B cell (primary cell): ENCODE measurements around the gene GBE1. TPM values are rescaled to one million over a fixed set of nuclear protein-coding genes. Genes with fewer than 3 reads are reported as not detected.

ENCODE experiments used
- ATAC-seq: fragments of 200-7000 bp; cut with Tn5 transposase; one replicate; pipeline ENCODE4 v1.10.0; 2021; ENCODE audit warnings: low read depth, mild to moderate bottlenecking, moderate number of reproducible peaks, moderate library complexity
- CTCF ChIA-PET: fragments of 350-600 bp; sonication (Branson Sonifier 250); formaldehyde crosslinking; loops from one replicate; lab custom pipeline; 2021; ENCODE audit warnings: antibody characterized with exemption, inconsistent platforms; lab: Charles Lee
- POLR2A ChIA-PET: fragments of 350-600 bp; sonication (Branson Sonifier 250); formaldehyde crosslinking; loops from one replicate; lab custom pipeline; 2021; ENCODE audit warnings: antibody characterized with exemption; lab: Charles Lee
- DNase-seq: peaks from one replicate; pipeline ENCODE4 v3.0.0; 2013
- H2AFZ ChIP-seq: 2 replicates; pipeline ENCODE4 v1.6.1; 2012; ENCODE audit warnings: mild to moderate bottlenecking, low read depth, low read length; ENCODE audit not compliant: insufficient read depth, poor library complexity, severe bottlenecking
- H3K27ac ChIP-seq, 2 donors: 1 replicate in 1 of 2; 2 replicates in 1 of 2; pipeline ENCODE4 v1.5.1; 2012 to 2013; ENCODE audit warnings: low read length in 2 of 2, mild to moderate bottlenecking in 2 of 2, moderate library complexity in 1 of 2
- H3K27me3 ChIP-seq, 4 experiments: fragments of 200-600 bp in 1 of 4; sonication (generic) in 1 of 4; replicated peaks in 1 of 4; 1 replicate in 2 of 4; 2 replicates in 2 of 4; pipeline versions ENCODE4 v1.6.1 to v1.7.0; 2013 to 2016; ENCODE audit warnings: low read length in 3 of 4, mild to moderate bottlenecking in 2 of 4, mixed read lengths in 1 of 4, moderate library complexity in 1 of 4; ENCODE audit not compliant: insufficient read depth in 4 of 4, control insufficient read depth in 3 of 4; ENCODE audit errors: control extremely low read depth in 1 of 4
- H3K36me3 ChIP-seq, 2 experiments: replicated peaks in 1 of 2; 1 replicate in 1 of 2; 2 replicates in 1 of 2; pipeline versions ENCODE4 v1.6.1 to v1.7.1; 2013; ENCODE audit warnings: low read length in 1 of 2; ENCODE audit not compliant: insufficient read depth in 2 of 2, control insufficient read depth in 1 of 2; ENCODE audit errors: control extremely low read depth in 1 of 2, extremely low read depth in 1 of 2
- H3K4me1 ChIP-seq, 2 donors: fragments of 200-600 bp in 1 of 2; sonication (generic) in 1 of 2; 1 replicate in 1 of 2; 2 replicates in 1 of 2; pipeline versions ENCODE4 v1.5.1 to v1.6.1; 2013 to 2017; ENCODE audit warnings: low read length in 2 of 2; ENCODE audit not compliant: control insufficient read depth in 2 of 2, insufficient read depth in 2 of 2
- H3K4me2 ChIP-seq: replicated peaks from 2 replicates; pipeline ENCODE3; 2012; ENCODE audit warnings: mild to moderate bottlenecking, low read depth, low read length; ENCODE audit not compliant: poor library complexity, severe bottlenecking
- H3K4me3 ChIP-seq, 5 experiments: fragments of 200-600 bp in 1 of 5; sonication (generic) in 1 of 5; 1 replicate in 3 of 5; 2 replicates in 2 of 5; pipeline versions ENCODE4 v1.5.1 to v1.7.0; 2011 to 2016; ENCODE audit warnings: low read length in 4 of 5, mild to moderate bottlenecking in 4 of 5, low read depth in 2 of 5, control low read depth in 1 of 5, moderate library complexity in 1 of 5; ENCODE audit not compliant: insufficient read depth in 1 of 5; ENCODE audit errors: control extremely low read depth in 1 of 5, extremely low read depth in 1 of 5
- H3K79me2 ChIP-seq: fragments of 200-600 bp; sonication (generic); one replicate; pipeline ENCODE4 v1.6.0; 2016; ENCODE audit warnings: low read length; ENCODE audit not compliant: control insufficient read depth, insufficient read depth
- H3K9ac ChIP-seq: fragments of 200-600 bp; sonication (generic); 2 replicates; pipeline ENCODE4 v1.6.1; 2017; ENCODE audit warnings: mild to moderate bottlenecking, low read length, moderate library complexity
- H3K9me3 ChIP-seq, 3 donors: one replicate each; pipeline versions ENCODE4 v1.6.1 to v1.7.1; 2013; ENCODE audit warnings: low read length in 2 of 3; ENCODE audit not compliant: control insufficient read depth in 2 of 3, insufficient read depth in 1 of 3; ENCODE audit errors: control extremely low read depth in 1 of 3
- H4K20me1 ChIP-seq: 2 replicates; pipeline ENCODE4 v1.6.0; 2012; ENCODE audit warnings: mild to moderate bottlenecking, low read length; ENCODE audit not compliant: insufficient read depth, control insufficient read depth, poor library complexity, severe bottlenecking
- H3K27ac Mint-ChIP-seq: one replicate; pipeline ENCODE4 v1.8.0; 2021; ENCODE audit warnings: mixed read lengths
- H3K27me3 Mint-ChIP-seq: one replicate; pipeline ENCODE4 v1.8.0; 2021; ENCODE audit warnings: mixed read lengths
- H3K4me1 Mint-ChIP-seq: one replicate; pipeline ENCODE4 v1.8.0; 2021; ENCODE audit warnings: mixed read lengths
- H3K4me3 Mint-ChIP-seq: one replicate; pipeline ENCODE4 v1.8.0; 2021; ENCODE audit warnings: mixed read lengths
- H3K9me3 Mint-ChIP-seq: one replicate; pipeline ENCODE4 v1.8.0; 2022; ENCODE audit warnings: mixed read lengths; ENCODE audit not compliant: insufficient read depth
- CTCF ChIP-seq: fragments of 200-600 bp; IDR thresholded peaks from one replicate; pipeline ENCODE4 v1.8.0; 2022; ENCODE audit warnings: antibody characterized with exemption, mild to moderate bottlenecking
- EZH2 ChIP-seq: IDR thresholded peaks from 2 replicates; pipeline ENCODE4 v1.6.1; 2012; ENCODE audit warnings: borderline replicate concordance, low read depth, mild to moderate bottlenecking, moderate library complexity, low read length; ENCODE audit not compliant: insufficient read depth, poor library complexity, severe bottlenecking
- WGBS: methylation state at CpG from one replicate; pipeline ENCODE4 v1.1.5; 2013; ENCODE audit warnings: missing lambda C conversion rate; ENCODE audit not compliant: insufficient coverage; 5-methylcytosine and 5-hydroxymethylcytosine counted together
- intact Hi-C: fragments of 100-400 bp; cut with micrococcal nuclease; formaldehyde crosslinking; loops from one replicate; pipeline ENCODE4 v1.10.0; 2022
- polyA plus RNA-seq: library from polyadenylated mRNA; depleted of rRNA; stranded (reverse); fragments of >200 nt; gene quantifications from 2 replicates; pipeline ENCODE4 v1.2.3, GENCODE V29; 2012
- total RNA-seq, 2 donors: library from RNA; stranded (reverse); fragments of 120-200 nt in 1 of 2; gene quantifications; 1 replicate in 1 of 2; 2 replicates in 1 of 2; pipeline versions ENCODE4 v1.2.3 to v1.2.4, GENCODE V29; 2013 to 2022

GBE1 gene
- total and polyA plus RNA-seq, 2 donors (not counting 1 experiment from before 2014, with no cell fraction given) = 3.4 to 20.8 TPM

- Histone ChIP-seq H3K4me1 (no peaks in the 10 kb centered on the region), H3K9me3 (no peaks in the 10 kb centered on the region), H3K36me3 (no peaks in the 10 kb centered on the region), H2AFZ (no peak overlapping the region), H3K9ac (no peak overlapping the region), H3K27ac (no peak overlapping the region), H4K20me1 (no peaks in the 10 kb centered on the region), H3K79me2 (no peaks in the 10 kb centered on the region), H3K4me2 (no peak overlapping the region), H3K4me3 (no peak overlapping the region), H3K27me3 (no peaks in the 10 kb centered on the region)
- no peak for TF ChIP-seq EZH2
- TF ChIP-seq CTCF = no peak
- WGBS = no CpG with 5 or more reads among the region's 1 CpG
- no peaks in the 10 kb centered on the region for H3K9me3 Mint-ChIP-seq
- DNase-seq (no peak), ATAC-seq (no peak)
- intact Hi-C loops = no loop called here
- no peak overlapping the region for H3K27ac Mint-ChIP-seq
- H3K4me3 Mint-ChIP-seq = no peak overlapping the region
- ChIA-PET POLR2A (no interaction called here), CTCF (no interaction called here)
- H3K27me3 Mint-ChIP-seq = no peaks in the 10 kb centered on the region
- no peaks in the 10 kb centered on the region for H3K4me1 Mint-ChIP-seq
Measured at GRCh38 chr3:81718311-81718710, 43.1 kb downstream of the GBE1 start.

- Histone ChIP-seq H3K36me3 (no peaks in the 10 kb centered on the region), H3K27me3 (no peaks in the 10 kb centered on the region), H4K20me1 (no peaks in the 10 kb centered on the region), H3K9ac (no peak overlapping the region), H3K79me2 (no peaks in the 10 kb centered on the region), H3K27ac (no peak overlapping the region), H3K4me2 (no peak overlapping the region), H2AFZ (no peak overlapping the region), H3K9me3 (no peaks in the 10 kb centered on the region), H3K4me1 (no peaks in the 10 kb centered on the region), H3K4me3 (no peak overlapping the region)
- H3K4me3 Mint-ChIP-seq = no peak overlapping the region
- 100% methylated on average over 1 of the region's 3 CpGs for WGBS
- no peak for ATAC-seq
- intact Hi-C loops = no loop called here
- no peak for DNase-seq
- no peaks in the 10 kb centered on the region for H3K9me3 Mint-ChIP-seq
- H3K4me1 Mint-ChIP-seq = no peaks in the 10 kb centered on the region
- no peaks in the 10 kb centered on the region for H3K27me3 Mint-ChIP-seq
- no peak for TF ChIP-seq EZH2
- TF ChIP-seq CTCF = no peak
- H3K27ac Mint-ChIP-seq = no peak overlapping the region
- ChIA-PET POLR2A (no interaction called here), CTCF (no interaction called here)
Measured at GRCh38 chr3:81716870-81717509, 44.5 kb downstream of the GBE1 start.
